ENCODE measurements around the gene CRLF1.

Gene CRLF1

DNA sequence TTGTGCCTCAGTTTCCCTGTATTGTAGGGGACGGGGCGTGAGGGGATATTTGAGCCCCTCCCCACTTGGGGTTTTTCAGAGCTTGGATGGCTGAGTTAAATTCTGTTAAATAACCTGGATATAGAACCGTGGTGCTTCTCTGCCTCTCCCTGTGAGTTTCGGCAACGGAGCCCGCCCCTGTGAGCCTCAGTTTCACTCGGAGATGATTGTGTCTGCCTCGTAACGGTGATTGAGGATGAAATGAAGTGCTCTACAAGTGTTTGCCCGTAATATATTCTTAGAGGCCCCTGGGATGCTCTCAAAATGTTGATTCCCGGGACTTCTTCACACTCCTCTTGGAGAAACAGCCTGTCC lies 48.4 kb downstream of the CRLF1 start:
- TF ChIP-seq, protein P1, sequence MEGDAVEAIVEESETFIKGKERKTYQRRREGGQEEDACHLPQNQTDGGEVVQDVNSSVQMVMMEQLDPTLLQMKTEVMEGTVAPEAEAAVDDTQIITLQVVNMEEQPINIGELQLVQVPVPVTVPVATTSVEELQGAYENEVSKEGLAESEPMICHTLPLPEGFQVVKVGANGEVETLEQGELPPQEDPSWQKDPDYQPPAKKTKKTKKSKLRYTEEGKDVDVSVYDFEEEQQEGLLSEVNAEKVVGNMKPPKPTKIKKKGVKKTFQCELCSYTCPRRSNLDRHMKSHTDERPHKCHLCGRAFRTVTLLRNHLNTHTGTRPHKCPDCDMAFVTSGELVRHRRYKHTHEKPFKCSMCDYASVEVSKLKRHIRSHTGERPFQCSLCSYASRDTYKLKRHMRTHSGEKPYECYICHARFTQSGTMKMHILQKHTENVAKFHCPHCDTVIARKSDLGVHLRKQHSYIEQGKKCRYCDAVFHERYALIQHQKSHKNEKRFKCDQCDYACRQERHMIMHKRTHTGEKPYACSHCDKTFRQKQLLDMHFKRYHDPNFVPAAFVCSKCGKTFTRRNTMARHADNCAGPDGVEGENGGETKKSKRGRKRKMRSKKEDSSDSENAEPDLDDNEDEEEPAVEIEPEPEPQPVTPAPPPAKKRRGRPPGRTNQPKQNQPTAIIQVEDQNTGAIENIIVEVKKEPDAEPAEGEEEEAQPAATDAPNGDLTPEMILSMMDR (IDR thresholded peaks at IDR 0.05; ENCODE audit: low read depth, low read length) = no peak
- DNase-seq (ENCODE audit: extremely low read depth, low read depth) = no peak

DNA sequence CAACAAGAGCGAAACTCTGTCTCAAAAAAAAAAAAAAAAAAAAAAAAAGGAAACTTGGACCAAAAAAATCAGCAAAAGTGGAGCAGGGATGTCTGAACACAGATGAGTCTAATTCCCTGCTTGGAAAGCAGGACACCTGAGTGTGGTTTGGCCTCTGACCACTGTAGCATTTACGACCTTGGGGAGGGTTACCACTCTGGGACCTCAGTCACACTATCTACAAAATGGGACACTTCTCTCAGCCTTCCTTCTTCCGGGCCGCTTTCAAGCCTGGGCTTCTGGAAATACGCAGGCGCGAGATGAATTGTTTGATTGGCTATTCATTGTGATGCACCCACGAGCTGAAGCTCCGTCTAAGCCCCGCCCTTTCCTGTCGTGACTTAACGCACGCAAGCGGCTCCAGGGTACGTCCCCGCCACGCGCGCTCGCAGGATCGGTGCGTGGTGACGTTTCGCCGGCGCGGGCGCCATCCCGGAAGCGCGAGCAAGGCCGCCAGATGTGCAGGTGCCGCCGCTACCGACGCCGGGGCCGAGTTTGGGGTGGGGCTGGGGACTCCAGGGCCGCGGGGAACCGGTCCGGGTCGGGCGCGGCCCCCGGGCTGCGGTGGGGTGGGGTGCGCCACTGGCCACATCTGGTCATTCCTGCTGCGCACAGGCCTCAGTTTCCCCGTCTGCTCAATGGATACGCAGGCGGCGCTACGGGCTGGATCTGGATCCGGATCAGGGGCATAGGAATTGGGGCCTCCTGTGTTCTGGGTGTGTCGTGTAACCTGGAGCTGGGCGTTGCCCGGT lies 49.0 kb downstream of the CRLF1 start, which contains the start of gene KXD1:
Gene KXD1, plus strand, starts transcription at position 460 of the 791 bp plus-strand sequence. CDS start 4,187 bp downstream, outside the sequence.
- DNase-seq (ENCODE audit: extremely low read depth, low read depth) = peak; percentile 98
- TF ChIP-seq, protein P1 (IDR thresholded peaks at IDR 0.05; ENCODE audit: low read depth, low read length) = no peak

- DNase-seq (ENCODE audit: extremely low read depth, low read depth) = no peak
Measured at GRCh38 chr19:18551631-18552030, 55.0 kb downstream of the CRLF1 start.

DNA sequence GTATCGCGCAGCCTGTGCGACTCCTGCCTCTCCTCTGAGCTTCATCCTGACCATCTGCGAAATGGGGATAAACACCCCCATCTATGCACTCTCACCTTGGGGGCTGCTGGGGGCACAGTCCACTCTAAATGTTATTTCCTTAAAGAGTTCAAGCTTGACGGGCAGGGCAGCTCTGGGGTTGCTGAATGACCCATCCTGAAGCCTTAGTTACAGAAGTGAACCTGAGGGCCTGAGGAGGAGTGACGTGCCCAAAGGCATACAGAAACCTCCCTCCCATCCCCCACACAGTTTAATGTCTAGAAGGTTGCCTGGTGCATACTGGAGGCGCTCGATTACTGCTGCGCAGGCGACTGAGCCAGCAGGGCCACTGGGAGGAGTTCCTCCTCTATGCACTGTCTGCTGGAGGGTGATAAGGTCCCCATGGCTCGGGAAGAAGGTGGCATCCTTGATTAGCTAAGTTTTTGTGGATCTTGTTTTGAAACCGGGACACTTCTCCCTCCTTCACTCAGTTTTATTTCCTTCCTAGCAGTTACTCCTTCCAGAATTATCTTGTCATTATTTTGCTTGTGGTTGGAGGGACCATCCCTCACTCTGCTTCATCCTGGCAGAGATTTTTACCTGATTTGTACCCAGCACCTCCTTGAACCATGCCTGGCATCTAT lies 62.7 kb downstream of the CRLF1 start:
- TF ChIP-seq, protein P1 (IDR thresholded peaks at IDR 0.05; ENCODE audit: low read depth, low read length) = no peak
- DNase-seq (ENCODE audit: extremely low read depth, low read depth) = no peak

More at GRCh38 chr19:18551631-18552030, 55.0 kb downstream of the CRLF1 start:
- TF ChIP-seq, protein P1 (IDR thresholded peaks at IDR 0.05; ENCODE audit: low read depth, low read length) = no peak

All from AG09319 (cell line).